Measurements from ENCODE around the gene ARHGEF6.

ARHGEF6 gene

GRCh38 chrX:136647677-136648360 is 132.9 kb downstream of the ARHGEF6 start, which contains the start of gene CD40LG:
Gene CD40LG (plus strand): TSS chrX:136648158. CDS start chrX:136648249, 91 bp downstream.
- DNase-seq (no peak), ATAC-seq (peak; percentile 53)

DNA sequence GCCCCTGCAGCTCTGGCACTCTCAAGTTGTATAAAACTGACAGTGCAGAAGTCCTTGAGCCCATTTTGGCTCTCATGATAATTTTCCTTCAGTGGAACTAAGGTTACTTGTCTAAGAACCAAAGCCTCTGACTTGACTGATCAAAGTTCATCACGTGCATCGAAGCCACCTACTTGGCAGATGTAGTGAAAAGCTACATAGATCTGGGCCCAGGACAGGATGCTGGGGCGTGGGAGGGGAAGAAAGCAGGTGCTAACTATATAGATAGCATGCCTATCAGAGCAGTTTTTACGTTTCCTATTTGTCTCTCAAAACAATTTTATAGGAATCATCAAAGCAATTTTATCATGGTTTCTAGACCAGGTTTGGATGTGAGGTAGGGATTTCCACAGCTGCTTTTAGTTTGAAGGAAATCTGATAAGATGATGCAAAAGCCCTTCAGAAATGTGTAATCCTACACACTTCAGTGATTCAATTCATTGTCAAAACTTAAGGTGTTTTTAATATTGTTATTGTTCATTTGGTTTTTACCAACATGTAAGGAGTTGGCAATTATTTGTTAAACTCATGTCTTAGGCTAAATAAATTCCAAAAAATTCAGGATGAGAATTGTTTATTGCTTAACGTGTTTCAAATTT is 134.0 kb downstream of the ARHGEF6 start:
- DNase-seq: peak; percentile 43
- ATAC-seq: peak; percentile 51

DNA sequence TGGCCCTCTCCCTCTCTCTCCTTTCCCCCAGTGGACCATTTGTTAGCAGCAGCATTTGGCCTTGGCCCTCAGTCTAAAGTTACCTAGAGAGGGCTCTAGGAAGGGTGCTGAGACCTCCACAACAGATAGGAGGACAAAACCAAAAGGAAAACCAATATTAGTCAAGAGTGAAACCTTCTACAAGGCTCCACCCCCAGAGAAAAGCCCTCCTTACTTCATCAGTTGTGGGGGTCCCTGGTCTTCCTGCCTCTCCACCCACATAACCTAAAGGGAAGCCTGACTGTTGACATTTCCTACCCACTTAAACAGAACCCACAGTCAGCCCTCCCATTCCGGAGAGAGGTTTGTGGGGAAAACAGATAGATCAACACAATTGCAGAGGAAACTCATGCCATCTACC is 137.5 kb downstream of the ARHGEF6 start:
- ATAC-seq (peak; percentile 67), DNase-seq (no peak)

GRCh38 chrX:136639506-136640176 is 141.1 kb downstream of the ARHGEF6 start:
- DNase-seq: no peak
- ATAC-seq: no peak

GRCh38 chrX:136636121-136636520 is 144.6 kb downstream of the ARHGEF6 start:
- DNase-seq (no peak), ATAC-seq (no peak)

GRCh38 chrX:136635235-136635634 is 145.5 kb downstream of the ARHGEF6 start:
- peak; percentile 86 for ATAC-seq
- DNase-seq: no peak

GRCh38 chrX:136630881-136631280 is 149.9 kb downstream of the ARHGEF6 start:
- DNase-seq (no peak), ATAC-seq (no peak)

GRCh38 chrX:136629084-136629750 is 151.5 kb downstream of the ARHGEF6 start:
- no peak for DNase-seq
- no peak for ATAC-seq

GRCh38 chrX:136627409-136627808 is 153.3 kb downstream of the ARHGEF6 start:
- peak; percentile 26 for DNase-seq
- ATAC-seq: peak; percentile 80

GRCh38 chrX:136626891-136627290 is 153.8 kb downstream of the ARHGEF6 start:
- DNase-seq (no peak), ATAC-seq (no peak)

DNA sequence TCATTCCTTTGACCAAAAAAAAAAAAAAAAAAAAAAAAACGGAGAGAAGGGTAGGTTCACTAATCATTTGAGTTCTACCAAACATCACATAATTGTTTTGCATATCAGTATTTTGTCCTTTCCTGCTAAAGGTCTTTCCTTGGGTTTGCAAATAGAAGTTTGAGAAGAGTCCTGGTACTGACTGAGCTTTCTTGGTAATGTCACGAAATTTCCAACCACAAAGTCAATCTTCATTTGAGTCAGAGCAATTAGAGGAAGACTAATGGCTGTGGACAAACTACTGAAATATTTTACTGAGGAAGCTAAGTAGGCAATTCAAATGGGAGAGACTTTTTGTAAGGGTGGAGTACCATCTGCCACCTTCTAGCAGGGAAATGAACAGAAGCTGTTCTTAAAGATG is 154.5 kb downstream of the ARHGEF6 start:
- ATAC-seq (peak; percentile 29), DNase-seq (no peak)

DNA sequence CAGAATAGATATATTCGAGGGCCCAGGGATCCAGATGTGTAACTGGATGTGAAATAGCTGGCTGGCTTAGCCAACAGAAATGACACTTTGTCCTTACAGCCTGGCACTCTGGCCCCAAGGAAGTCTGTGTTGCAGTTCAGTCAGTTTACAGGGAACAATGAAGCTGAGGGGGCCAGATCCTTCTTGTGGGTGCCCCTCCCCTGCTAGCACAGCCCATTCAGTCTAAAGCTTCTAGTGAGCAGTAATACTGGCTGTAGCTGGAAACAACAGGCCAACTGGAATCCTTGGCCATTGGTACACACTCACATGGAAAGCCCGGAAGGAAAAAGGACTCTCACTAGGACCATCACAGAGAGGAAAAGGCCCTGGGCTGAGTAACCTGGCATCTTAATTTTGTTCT is 155.5 kb downstream of the ARHGEF6 start:
- DNase-seq (no peak), ATAC-seq (no peak)

DNA sequence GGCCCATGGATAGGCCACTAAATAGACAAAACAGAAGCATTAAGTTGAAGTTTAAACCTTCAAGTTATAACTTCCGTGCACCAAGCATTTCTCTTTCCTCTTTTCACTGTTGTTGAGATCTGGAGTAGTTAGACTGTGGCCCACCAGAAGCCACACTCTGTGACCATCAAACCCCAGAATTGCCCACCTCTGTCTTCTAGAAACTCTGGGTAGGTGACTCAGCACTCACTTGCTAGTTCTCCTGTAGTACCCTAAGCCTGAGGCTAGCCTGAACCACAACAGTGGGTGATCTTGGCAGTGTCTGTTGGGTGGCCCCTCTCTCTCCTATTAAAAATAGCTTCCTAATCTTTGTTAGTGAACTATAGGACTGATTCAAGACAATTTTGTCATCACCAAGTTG is 157.3 kb downstream of the ARHGEF6 start:
- ATAC-seq: peak; percentile 40
- DNase-seq: peak; percentile 51

DNA sequence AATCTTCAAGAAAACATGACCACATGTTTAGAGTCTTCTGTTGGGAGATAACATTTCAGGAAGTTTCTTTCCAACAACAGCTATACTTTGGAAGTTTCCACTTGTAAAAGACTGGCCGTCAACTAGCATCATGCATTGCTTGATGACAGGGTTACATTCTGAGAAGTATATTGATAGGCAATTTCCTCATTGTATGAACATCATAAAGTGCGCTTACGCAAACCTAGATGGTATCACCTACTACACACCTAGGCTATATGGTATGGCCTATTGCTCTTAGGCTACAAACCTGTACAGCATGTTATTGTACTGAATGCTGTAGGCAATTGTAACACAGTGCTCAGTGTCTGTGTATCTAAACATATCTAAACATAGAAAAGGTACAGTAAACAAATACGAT is 158.2 kb downstream of the ARHGEF6 start:
- ATAC-seq: no peak

DNA sequence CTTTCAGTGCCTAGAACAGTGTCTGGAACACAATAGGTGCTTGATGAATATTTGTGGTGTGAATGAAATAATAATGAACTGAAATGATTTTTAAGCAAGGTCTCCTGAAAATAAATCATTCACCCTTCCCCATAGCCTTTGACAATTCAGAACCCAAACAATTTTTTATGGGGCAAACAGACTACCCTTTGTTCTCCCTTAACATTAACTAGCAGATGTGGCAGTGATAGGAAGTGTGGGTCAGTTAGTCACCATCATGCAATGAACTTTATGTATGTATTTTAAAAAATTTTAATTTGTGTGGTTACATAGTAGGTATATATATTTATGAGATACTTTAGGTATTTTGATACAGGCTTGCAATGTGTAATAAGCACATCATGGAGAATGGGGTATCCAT is 160.0 kb downstream of the ARHGEF6 start:
- ATAC-seq: no peak

More for the DNA sequence above, 158.2 kb downstream of the ARHGEF6 start:
- no peak for DNase-seq

GRCh38 chrX:136619899-136620505 is 160.7 kb downstream of the ARHGEF6 start:
- ATAC-seq (peak; percentile 68), DNase-seq (peak; percentile 34)

More for the DNA sequence above, 160.0 kb downstream of the ARHGEF6 start:
- no peak for DNase-seq

GRCh38 chrX:136616987-136617685 is 163.6 kb downstream of the ARHGEF6 start:
- ATAC-seq: peak; percentile 84
- no peak for DNase-seq
